RCC 7860 (cell line): Measurements from ENCODE around the gene ERCC6L2.

Experiments used
- DNase-seq: peaks from one replicate; pipeline ENCODE4 v3.0.0-alpha.2; 2015; ENCODE audit warnings: low spot score
- FAIRE-seq: peaks from 2 replicates; lab custom pipeline; 2012; peaks lifted over from hg19 to GRCh38; lab: Jason Lieb, UNC

The ERCC6L2 gene

DNA sequence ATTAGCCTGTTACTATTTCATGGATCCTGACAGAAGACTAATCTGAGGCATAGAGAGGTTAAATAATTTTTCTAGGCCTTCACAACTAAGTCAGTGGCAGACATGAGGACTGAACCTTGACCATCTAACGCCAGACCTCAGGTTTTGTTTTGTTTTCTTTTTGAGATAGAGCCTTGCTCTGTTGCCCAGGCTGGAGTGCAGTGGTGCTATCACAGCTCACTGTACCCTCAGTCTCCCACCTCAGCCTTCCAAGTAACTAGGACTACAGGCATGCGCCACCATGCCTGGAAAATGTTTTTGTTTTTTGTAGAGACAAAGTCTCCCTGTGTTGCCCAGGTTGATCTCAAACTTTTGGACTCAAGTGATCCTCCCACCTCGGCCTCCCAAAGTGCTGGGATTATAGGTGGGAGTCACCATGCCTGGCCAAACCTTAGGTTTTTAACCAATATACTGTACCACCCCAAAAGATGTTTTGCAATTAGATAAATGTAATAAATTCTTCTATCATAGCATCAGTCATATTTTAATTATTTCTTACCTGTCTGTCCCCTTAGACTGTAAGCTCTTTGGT is 35.4 kb downstream of the ERCC6L2 start:
- FAIRE-seq (no peak), DNase-seq (no peak)

DNA sequence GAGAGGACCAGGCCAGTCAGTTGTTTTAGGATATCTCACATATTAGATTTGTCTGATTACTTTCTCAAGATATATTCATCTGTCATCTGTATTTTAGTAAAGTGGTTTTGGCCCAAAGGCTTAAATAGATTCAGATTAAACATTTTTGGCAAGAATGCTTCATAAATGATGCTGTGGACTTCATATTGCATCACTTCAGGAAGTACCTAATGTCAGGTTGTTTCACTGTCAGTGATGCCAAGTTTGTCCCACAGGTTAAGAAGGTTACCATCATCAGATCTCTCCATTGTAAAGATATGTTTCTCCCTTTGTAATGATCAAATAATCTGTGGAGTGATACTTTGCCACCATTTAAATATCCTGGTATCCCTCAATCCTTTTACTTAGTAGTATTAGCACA is 37.3 kb downstream of the ERCC6L2 start:
- no peak for FAIRE-seq
- no peak for DNase-seq

DNA sequence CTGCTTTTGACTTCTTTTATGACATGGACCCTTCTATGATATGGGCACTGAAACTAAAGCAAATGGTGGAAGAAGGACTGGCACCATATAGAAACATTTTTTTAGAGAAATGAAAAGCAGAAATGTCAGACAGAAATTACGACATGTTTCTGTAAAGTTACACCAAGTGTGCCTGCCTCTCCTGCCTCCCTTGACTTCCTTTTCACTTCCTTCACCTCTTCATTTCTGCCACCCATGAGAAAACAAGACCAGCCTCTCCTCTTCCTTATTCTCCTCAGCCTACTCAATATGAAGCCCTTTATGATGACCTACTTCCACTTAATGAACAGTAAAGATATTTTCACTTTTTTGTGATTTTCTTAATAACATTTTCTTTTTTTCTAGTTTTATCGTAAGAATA is 44.5 kb downstream of the ERCC6L2 start:
- no peak for DNase-seq
- no peak for FAIRE-seq

DNA sequence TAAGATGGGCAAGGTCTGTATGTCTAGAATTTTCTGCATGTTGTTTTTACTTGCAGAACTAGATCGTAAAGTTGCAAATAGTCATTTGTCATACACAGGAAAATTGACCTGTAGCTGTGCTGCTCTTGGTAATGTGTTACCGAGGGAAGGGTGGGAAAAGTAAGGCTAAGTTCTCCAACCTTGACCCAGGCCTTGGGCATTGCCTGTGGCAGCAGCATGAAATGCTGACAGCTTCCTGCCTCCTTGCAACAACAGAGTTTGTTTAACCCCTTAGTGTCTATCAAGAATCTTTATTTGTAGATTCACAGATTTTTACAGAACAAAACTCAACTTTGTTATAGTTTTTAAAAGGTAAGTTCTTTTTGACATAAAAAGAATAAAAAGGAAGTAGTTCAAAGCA is 48.3 kb downstream of the ERCC6L2 start:
- no peak for DNase-seq
- FAIRE-seq: no peak

DNA sequence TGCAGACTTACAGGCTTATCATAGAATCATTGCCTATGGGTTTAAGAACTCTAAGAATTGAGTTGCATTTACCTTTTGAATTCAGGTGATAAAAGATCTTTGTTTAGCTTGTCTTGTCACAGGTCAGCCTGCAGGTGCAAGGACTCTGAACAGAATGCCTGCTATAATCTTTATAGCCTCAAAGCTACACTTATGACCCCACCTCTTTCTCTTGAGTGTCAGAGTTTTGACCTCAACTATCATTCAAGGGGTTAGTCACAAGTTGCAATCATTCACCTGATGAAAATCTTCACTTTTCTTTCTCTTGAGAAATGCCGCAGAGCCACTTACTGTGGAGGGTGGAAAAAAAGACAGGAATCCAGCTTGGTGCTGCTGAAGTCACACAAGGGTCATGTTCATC is 49.5 kb downstream of the ERCC6L2 start:
- DNase-seq: no peak
- FAIRE-seq: no peak

DNA sequence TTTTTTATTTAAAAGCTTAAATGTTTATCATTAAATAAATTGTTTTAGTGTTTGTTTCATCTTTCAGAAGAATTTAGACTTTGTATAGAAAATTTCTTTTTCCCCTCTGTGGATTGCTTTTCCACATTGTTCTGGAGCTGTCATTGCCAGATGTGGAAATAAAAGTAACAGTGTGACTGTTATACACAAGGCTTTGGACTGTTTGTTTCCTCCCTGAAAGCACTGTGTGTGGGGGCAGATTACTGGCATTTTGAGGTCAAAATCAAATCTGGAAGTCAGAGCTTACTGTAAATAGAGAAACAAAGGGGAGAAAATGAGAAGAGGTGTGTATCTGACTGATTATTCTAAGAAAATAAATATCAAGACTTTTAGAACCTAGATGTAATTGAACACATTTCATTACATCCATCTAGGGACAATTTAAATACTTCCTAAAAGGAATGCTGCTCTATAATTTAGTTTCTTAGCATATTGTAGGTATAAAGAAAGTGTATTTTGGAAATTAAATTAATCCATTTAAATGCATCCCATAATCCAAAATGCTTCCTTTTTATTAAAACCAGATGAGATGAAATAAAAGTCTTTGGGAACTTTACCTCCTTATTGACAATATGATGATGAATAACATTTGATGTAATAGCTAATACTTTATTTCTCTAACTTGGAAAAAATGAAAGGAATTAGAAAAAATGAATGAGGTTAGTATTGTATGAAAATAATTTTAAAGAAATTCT is 51.9 kb downstream of the ERCC6L2 start:
- FAIRE-seq (peak; percentile 60), DNase-seq (no peak)

DNA sequence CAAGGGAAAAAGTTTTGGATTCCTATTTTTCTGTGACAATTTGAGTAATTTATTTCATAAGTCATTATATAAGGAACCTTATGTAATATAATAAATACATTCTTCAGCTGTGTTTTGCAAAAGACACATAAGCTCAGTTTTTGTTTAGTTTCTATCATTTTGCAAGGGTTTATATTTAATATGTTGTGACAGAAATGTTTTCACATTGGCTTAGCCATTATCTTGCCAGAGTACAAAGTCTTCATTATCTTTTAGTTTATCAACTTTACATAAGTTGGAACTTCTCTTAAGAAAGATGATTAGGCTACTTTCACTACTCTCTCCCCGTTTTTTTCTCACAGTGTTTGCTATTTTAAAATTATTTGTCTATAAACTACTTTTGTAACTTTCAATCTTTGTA is 54.8 kb downstream of the ERCC6L2 start:
- FAIRE-seq (no peak), DNase-seq (no peak)

DNA sequence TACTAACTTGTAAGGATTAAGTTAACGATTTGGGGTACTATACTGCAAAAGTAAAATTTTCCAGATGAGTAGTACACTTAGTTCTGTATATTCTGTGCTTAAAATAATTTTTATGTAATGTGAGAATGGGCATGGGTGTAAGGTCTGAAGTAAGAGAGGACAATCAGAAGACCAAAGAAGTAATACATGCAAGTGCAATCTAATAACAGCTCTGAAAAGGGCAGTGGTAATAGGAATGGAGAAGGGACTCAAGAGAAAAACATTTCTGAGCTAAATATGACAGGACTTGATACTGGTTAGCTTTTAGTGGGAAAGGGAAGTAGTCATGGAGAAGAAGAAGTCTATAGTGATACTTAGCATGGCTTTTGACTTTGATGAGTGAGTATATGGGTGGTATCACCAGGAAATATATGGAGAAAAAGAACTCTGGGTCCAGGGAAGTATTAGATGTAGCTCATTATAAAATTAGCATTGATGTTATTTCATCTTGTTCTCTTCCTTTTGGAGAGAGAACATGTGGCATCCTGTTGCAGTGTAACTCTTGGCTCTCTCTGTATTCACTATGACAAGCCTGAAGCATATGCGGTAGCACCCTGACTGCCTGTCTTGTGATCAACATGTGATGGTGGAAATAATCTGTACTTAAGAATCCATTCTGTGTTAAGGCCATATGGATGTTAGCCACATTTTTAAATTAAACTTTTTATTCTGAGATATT is 60.5 kb downstream of the ERCC6L2 start:
- DNase-seq: no peak
- FAIRE-seq: no peak

DNA sequence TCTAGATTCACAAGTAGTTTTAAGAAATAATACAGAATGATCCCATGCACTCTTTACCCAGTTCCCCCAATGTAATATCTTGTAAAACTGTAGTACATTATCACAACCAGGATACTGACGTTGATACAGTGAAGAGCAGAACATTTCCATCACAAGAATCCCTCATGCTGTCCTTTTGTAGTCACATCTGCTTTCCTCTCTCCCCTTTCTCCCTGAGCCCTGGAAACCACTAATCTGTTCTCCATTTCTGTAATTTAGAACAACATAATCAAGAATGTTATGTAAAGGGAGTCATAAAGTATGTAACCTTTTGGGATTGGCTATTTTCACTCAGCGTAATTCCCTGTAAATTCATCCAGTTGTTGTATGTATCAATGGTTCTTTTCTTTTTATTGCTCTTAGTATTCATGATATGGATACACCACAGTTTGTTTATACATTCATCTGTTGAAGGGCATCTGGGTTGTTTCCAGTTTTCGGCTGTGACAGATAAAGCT is 61.1 kb downstream of the ERCC6L2 start:
- FAIRE-seq (no peak), DNase-seq (no peak)

DNA sequence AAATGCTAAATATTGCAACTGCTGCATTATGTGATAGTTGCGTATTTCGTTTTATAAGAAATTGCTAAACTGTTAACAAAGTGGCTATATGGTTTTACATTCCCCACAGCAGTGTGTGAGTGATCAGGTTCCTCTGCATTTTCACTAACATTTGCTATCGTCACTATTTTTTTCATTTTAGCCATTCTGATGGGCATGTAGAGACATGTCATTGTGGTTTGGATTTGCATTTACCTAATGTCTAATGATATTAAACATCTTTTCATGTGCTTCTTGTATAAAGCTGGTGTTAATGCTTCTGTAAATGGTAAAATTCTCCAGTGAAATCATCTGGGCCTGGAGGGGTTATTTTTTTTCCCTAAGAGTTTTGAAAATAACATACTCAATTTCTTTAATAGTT is 61.6 kb downstream of the ERCC6L2 start:
- DNase-seq (no peak), FAIRE-seq (no peak)

DNA sequence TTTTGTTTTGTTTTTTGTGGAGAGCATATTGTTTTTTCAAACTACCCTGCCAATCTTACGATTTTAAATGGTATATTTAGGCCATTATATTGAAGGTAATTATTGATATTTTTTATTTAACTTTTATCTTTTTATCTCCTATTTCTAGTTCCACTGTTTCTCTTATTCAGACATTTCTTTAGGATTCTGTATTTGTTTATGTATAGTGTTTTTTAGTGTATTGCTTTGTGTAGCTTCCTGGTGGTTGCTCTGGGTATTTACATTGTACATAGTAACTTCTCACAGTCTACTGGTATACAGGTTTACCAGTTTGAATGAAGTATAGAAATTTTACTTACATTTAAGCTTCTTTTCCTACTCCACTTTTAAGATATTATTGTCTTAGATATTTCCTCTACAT is 63.2 kb downstream of the ERCC6L2 start:
- FAIRE-seq (no peak), DNase-seq (no peak)

DNA sequence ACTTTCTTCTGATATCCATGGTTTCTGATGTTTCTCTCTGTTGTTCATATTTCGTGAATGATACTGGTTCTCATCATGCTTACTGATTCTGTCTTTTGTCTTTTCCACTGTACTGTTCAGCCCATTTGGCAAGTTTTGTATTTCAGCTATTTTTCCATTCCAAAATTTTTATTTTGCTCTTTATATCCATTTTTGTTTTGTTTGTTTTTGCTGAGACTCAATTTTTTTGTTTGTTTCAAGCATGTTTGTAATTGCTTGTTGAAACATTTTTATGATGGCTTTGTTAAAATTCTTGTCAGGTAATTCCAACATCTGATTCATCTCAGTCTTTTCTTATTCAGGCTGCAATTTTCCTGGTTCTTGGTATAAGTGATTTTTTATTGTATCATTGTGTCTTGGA is 64.0 kb downstream of the ERCC6L2 start:
- DNase-seq: no peak
- FAIRE-seq: no peak

DNA sequence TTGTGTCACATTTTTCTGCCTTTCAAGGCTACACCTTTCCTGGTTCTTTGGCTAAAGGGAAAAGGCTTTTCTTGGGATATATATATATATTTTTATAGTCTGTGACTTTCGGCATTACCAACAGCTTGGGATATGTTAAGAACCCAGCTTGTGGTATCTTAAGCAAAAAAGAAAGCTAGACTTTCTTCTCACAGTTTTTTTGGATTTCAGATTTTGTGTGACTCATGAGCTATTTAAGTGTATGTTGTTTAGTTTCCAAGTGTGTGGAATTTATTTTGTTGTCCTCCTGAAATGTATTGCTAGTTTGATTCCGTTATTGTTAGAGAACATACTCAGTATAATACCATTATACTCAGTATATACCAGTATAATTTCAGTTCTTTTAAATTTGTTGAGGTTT is 64.8 kb downstream of the ERCC6L2 start:
- DNase-seq: no peak
- FAIRE-seq: no peak

DNA sequence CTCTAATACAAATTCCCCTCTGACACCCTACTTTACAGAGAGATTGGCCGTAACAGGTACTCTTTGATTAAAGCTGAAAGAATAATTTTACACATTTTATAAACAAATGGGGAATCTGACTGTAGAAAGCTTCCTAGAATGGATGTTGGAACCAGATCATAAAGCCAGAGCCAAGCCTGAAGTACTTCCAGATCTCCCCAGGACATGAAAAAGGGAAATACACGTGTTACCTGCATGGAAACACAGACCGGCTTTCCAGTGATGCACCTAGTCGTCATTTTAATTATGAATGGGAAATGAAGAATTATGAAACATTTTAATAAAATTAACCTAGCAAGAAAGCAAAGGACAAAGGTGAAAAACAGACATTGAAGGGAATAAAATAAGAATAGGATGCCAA is 66.5 kb downstream of the ERCC6L2 start:
- no peak for DNase-seq
- no peak for FAIRE-seq

DNA sequence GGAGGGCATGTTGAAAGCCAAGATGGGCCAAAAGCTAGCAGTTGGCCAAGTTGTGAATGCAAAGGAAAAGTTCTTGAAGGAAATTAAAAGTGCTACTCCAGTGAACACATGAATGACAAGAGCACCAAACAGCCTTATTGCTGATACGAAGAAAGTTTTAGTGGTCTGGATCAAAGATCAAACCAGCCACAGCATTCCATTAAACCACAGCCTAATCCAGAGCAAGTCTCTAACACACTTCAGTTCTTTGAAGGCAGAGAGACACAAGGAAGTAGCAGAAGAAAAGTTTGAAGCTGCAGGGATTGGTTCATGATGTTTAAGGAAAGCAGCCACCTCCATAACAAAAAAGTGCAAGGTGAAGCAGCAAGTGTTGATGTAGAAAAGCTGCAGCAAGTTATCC is 71.6 kb downstream of the ERCC6L2 start:
- FAIRE-seq: peak; percentile 73

DNA sequence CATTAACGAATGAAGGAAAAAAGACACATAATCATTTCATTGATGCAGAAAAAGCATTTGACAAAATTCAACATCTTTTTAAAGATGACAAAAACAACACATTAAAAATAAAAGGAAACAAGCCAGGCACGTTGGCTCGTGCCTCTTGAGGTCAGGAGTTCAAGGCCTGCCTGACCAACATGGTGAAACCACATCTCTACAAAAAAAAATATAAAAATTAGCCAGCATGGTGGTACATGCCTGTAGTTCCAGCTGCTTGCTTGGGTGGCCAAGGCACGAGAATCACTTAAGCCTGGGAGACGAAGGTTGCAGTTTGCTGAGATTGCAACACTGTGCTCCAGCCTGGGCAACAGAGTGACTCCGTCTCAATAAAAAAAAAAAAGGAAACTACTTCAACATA is 77.0 kb downstream of the ERCC6L2 start:
- DNase-seq: no peak
- no peak for FAIRE-seq

More for the DNA sequence above, 71.6 kb downstream of the ERCC6L2 start:
- DNase-seq: peak; percentile 35

DNA sequence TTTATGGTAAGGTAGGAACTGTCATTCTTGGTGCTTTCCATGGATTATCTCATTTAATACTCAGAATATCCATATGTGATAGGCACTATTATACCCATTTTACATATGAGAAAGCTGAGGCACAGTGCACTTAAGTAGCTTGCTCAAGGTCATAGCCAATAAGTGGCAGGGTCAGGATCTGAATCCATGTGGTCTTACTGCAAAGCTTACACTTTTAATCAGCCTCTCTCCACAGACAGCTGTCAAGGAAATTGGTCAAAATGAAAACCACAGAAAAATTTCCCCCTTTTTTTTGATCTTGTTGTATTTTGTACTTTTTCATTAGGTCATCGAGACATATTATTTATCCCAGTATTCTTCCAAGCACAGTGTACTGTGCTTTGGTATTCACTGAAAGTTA is 78.5 kb downstream of the ERCC6L2 start:
- DNase-seq: no peak
- no peak for FAIRE-seq

DNA sequence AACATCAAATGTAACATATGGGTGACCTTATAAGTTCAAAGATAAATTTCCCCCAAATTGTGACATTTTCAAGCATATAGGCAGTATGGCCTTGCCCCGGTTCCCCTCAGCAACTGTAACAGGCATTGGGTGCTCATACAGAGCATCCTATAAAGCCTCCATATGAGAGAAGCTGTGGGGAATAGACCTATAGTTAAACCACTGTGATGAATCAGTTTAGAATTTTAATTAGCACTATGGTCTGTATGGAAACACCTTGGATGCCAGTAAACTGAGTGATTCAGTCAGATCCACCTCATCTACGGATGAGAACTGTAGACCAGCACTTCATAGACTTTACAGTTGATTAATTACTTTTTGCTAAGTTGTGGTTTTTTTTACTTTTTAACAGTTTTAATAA is 79.4 kb downstream of the ERCC6L2 start:
- FAIRE-seq (no peak), DNase-seq (no peak)

DNA sequence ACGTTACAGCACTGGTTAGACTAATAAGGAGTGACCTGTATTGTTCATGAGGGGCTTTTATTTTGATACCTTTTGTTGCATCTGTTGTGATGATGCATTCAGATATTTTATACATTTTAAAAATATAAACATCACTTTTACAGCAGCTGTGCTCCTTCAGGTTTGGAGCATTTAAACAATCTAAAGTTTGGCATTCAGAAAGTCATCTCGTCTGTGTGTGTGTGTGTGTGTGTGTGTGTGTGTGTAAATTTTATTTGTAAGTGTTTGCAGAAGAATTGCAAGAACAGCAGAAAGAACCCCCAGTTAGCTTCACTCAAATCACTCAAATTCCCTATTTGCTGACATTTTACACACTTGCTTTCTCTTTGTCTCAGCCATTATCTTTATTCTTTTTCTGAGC is 87.4 kb downstream of the ERCC6L2 start:
- DNase-seq (no peak), FAIRE-seq (no peak)

DNA sequence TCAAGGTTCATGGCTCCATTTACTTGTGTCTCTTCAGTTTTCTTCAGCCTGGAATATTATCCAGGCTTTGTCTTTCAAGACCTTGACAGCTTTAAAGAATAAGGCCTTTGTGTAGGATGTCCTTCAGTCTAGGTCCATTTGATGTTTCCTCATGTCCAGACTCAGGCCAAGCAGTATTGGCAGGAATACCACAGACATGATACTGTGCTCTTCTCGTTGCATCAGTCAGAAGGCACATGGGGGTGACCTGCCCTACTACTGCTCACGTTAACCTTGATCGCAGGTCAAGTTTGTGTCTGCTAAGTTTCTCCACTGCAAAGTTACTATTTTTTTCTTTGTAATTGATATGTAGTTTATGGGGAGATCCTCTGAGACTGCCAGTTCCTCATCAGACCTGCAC is 88.2 kb downstream of the ERCC6L2 start:
- no peak for FAIRE-seq
- DNase-seq: no peak

DNA sequence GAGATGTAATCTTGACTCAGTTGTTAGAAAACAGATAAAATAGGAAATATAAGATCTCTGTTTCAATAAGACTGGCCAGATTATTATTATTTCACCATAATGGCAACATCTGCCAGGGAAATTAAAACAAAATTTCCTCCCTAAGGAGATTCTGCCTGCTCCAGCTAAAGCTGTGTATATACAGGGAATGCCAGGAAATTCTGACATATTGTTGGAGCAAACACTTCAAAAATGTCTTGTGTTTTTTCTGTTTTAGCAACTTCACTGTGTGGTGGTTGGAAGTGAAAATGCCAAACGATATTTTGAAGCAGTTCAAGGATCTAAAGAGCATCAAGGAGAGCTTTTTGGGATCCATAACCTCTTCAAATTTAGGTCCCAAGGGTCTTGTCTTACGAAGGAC is 90.8 kb downstream of the ERCC6L2 start:
- FAIRE-seq: no peak

DNA sequence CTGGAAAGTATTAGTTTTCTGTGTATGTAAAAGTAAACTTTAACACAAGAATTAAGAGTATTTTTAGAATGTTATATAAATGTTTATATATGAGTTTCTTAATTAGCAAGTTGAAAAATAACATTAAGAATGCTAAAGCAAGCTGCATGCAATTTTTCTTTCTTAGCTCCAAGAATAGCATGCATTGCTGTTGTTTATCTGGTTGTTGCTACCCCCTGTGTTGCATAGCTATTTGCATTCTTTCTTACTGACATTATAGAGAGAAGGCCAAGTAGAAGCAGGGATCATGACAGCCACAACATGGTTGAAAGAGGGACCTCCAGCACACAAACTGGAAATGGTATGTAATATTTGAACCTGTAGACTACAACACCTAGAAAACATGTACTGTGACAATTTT is 94.8 kb downstream of the ERCC6L2 start:
- no peak for FAIRE-seq

More for the DNA sequence above, 90.8 kb downstream of the ERCC6L2 start:
- DNase-seq: no peak

More for the DNA sequence above, 94.8 kb downstream of the ERCC6L2 start:
- DNase-seq: no peak
